HT1080 (cell line): Measurements from ENCODE around the gene MEIS2. TPM values are rescaled to one million over a fixed set of nuclear protein-coding genes. Genes with fewer than 3 reads are reported as not detected.

Experiments used
- DNase-seq: peaks from one replicate; pipeline ENCODE4 v3.0.0-alpha.2; 2015; ENCODE audit warnings: low read depth
- total RNA-seq: library from RNA; depleted of rRNA; stranded (reverse); fragments of >200 nt; shearing (Covaris generic); gene quantifications from 2 replicates; pipeline ENCODE4 v1.2.3, GENCODE V29; 2014

MEIS2 gene
- total RNA-seq, 1 experiment from 2014 or later = 17.1 TPM

GRCh38 chr15:37112971-37113670 lies 12.8 kb upstream of the MEIS2 start:
- DNase-seq = no peak

DNA sequence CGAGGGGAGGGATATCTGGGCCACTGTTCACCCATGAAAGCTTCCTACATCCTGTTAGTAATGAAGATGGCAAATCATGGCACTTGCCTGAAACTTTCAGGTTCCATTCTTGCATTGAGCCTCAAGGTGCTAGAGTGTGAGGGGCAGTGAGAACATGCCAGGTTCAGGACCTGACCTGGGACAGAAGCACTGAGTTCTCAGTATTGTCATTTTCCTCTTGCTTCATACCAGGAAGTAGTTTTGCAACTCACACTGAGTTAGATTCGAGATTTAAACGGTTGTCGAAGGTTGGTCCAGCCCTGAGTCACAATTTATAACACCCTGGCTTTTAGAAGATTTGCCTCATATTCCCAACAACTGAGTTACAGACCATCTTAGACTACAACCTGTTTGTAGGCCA lies 11.8 kb upstream of the MEIS2 start:
- DNase-seq = no peak

DNA sequence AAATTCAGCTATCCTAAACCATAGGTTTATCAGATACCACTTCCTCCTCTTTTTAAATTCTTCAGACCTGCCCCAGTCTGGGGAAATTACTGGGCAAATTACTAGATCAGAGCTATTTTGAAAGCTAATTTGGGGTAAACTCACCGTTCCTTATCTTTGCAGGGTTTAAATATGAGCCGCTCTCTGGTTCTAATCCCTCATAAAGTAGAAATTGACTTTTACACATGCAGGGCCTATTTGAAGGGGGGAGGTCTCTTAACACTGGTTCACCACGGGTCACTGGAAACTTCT lies 11.0 kb upstream of the MEIS2 start:
- DNase-seq = no peak

- no peak for DNase-seq
Observed at GRCh38 chr15:37109872-37110572, 9.7 kb upstream of the MEIS2 start.

DNA sequence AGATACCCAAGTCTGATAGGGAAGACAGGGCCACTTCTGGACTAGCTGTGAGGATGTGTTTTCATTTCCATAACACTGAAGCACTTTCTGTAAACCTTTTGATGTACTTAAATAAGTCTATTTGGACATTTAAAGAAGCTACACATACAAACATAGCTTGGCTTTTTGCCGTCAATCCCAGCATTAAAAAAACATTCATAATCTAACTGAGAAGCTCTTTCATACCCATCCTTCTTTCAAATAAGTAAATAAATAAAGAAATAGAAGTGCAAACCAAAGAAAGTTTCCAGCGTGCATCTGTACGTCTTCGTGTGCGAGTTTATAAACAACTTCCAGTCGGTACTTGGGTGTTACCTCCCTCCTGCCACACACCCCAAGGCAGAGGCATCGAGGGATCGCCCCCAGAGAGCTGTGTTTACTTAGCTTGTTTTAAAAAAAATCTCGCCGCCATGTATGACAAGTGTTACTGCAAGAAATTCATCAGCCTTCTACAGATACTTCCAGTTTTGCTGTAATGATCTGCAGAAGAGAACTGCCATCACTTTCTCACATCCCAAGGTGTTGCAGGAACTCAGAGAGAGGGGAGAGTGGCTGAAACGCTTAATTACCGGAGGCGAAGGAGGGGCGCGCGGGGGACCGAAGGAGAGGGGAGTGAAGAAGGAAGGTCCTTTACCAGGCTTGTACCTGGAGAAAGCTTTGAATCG lies 9.0 kb upstream of the MEIS2 start:
- no peak for DNase-seq

DNA sequence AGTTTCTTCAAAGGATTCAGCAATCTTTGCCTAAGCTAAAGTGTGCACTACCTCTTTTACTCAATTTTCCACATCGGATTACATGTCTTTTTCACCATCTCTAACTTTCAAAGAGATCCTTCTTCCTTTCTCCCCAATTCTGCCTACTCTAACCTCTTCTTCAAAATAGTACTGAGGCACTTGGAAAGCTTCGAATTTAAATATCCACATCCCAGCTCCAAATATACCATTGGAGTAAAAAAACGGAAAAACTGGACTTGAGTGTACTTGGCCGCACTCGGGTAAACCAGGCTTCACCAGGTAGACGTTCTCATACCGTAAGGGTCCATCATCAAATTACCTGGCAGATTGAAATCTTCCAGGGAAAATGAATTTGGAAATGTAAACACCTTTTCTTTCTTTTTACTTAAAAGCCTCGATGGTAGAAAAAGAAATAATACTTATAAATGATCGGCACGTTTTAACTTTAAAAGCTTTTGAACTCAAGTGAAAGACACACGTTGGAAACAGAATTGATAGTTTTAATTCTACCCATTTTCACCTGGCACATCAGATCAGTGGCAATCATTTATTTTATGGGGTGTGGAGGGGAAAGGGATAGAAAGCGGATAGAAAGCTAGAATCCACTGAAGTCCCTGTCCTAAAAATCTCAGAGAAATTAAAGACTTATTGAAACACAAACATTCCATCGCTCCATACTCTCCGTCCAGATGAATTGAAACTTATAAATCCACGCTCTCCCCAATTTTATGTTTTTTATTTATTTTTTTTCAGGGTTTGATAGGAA lies 8.2 kb upstream of the MEIS2 start:
- no peak for DNase-seq

GRCh38 chr15:37107744-37108380 lies 7.5 kb upstream of the MEIS2 start:
- DNase-seq = no peak

DNA sequence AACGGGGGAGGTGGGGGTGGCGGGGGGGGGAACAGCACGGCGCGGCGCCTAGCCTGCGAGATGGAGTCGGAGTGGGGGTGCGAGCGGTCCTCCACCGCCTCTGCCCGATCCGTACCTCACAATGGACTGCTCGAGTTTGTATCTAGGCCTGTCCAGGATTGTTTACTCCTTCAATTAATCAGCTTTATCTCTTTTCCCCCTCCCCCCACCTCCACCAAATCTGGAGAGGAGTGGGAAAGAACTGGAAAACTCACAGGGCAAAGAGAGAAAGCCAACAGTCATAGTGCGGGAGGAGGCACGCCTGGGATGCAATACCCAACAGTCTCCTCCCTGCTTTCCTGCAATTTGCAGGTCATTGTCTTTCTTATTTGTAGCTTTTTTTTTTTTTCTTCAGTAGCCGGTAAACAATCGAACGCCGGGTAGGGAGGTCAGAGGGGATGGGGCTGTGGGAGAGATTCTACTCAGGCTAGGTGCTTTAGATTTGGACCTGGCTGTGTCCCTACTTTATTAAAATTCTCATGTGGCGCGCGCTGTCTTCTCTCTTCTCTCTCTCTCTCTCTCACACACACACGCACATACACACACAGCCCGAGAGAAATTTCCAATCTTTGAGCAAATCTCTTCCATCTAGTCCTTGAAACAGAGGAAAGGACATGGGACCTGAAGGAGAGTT lies 6.9 kb upstream of the MEIS2 start:
- DNase-seq = no peak

DNA sequence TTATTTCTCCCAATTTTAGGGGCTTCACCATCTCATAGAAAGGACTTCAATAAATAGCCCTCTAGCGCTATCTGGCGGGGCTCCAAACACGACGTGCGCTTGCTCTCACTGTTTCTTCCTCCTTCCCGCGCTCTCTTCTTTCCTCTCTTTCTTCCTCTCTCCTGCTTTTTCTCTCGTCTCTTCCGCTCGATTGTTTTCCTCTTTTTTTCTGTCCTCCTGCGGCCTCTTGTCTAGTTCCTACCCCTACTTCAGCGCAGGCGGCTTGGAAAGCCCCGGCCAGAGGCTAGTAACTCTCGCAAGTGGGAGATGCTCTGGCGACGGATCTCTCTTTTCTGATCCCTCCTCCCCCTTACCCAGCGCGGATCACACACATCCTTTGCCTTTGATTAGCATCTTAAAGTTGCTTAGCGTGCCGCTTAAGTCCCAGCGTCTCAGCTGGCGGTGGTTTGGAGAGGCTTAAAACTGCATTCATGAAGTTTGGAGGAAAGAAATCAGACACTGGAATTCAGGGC lies 6.2 kb upstream of the MEIS2 start:
- no peak for DNase-seq

DNA sequence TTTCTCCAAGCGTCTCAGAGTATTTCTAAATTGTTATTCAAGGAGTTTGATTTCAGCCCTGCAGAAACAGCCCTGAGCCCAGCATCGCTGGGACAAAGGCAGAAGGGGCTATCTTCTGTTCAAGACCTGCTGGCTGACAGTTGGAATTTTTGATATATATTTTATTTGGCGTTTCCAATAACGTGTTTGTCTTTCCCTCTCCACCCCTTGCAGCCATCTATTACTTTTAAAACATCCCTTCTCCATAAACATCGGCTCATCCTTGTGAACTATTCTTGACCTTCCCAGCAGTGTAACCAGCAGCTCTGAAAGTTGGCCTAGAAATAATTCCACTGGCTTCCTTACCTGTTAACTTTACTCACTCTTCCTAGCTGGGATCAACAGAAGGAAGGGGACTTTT lies 5.5 kb upstream of the MEIS2 start:
- DNase-seq = no peak

GRCh38 chr15:37105029-37105428 lies 4.7 kb upstream of the MEIS2 start:
- DNase-seq = no peak

GRCh38 chr15:37104424-37104981 lies 4.2 kb upstream of the MEIS2 start:
- no peak for DNase-seq

DNA sequence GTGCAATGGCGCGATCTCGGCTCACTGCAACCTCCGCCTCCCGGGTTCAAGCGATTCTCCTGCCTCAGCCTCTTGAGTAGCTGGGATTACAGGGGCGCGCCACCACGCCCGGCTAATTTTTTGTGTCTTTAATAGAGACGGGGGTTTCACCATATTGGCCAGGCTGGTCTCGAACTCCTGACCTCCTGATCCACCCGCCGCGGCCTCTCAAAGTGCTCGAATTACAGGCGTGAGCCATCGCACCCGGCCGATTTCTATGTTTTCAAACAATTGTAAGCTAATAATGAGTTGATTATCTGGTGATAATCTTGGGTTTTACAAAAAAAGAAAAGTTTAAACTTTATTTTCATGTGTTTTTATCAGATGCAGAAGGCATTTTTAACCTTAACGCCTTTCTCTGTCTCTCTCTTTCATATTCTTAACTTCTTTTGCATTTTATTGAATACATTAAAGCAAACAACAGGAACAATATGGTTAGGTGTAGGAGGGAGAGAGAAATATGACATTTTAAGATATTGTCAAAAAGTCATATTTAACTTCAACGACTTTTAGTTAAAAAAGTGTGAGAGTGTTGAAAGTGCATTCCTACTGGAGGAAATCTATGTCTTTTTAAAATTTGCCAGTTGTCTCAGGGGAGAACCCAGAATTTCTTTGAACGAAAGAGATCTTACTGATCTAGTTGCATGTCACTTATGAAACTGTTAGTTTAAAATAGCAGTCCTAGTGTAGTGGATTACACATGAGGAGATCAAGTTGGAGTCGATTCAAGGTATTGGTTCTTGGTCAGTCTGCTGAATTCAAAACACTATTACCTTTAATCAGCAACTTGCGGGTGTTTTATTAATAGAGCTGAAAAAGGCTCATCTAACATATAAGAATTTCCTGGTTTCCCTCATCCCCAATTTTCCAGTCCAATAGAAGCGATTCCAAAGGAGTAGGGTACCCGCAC lies 3.4 kb upstream of the MEIS2 start:
- DNase-seq = no peak

DNA sequence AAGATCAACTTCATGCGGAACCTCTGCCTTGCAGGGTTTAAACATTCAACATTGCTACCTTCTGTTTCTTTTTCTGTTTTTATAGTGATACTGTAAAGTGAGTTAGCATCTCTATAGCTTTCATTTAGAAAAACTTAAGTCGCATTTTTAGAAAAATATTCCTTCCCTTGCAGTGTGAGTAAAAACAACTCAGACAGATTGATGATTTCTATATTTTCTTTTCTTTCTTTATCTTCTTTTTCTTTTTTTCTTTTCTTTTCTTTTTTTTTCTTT lies 2.8 kb upstream of the MEIS2 start:
- no peak for DNase-seq

DNA sequence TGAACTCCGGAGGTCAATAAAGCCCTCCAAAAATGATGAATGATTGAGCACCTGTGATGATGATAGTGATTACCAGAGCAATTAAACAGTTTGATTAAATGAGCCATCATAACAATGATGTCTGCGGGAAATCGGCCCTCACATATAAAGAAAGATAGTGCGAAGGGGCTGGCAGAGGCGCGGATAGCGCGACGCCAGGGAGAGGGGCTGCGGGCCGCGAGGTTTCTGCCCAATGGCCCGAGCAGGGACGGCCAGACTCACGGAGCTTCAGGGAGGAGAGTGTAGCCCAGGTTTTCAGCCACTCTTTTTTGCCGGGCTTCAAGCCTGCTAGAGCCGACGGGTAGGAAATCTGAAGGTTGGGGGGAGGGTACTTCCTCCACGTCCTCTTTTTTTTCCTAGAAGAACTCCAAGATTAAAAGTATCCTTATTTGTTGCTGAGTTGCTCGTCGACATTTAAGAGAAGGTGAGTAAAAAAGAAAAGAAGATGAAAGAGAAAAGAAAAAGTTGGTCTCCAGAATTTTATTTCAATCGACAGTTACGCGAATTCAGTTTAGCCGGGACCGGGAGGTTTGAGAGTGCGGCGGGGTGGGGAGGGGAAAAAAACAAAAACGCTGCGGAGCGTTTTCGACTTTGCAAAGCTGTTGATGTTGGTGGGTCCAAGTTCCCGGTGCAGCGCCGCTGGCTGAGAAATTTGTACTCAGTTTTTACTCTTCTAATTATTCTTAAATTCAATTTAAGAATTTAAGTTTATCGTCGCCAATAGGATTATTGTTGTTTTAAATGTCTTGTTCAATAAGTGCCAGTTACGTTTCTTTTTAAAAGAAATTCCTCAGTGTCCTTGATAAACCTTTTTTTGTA lies 2.2 kb upstream of the MEIS2 start:
- peak; percentile 39 for DNase-seq

DNA sequence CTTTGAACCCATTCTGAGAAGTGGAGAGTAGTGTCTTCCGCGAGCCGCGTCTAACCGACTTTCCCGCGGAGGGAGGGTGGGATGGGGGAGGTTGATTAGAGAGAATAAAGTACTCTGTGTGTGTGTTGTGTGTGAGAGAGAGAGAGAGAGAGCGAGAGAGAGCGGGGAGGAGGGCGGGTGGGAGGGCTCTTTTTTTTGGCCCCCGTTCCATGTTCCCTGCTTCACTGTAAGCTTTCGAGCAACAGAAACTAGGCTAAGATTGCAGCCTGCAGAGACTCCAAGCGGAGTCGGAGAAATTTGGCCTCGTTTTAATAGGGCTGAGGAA lies 1.6 kb upstream of the MEIS2 start:
- DNase-seq = no peak

DNA sequence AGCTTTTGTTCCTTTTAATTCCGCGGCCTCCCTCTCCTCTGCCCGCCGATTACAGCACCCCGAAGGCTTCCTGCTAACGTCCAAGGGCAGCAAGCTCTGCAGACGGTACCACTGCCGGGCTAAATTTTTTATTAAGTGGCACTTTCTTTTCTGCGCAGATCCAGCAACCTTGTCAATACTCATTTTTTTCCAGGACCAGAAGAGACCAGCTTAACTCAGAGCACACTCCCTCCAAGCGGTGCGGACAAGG lies 542 bp upstream of the MEIS2 start:
- no peak for DNase-seq

GRCh38 chr15:37099319-37100108 lies 835 bp downstream of the MEIS2 start:
- peak; percentile 55 for DNase-seq
